ENCODE results near the gene EFNA5.

EFNA5 gene

DNA sequence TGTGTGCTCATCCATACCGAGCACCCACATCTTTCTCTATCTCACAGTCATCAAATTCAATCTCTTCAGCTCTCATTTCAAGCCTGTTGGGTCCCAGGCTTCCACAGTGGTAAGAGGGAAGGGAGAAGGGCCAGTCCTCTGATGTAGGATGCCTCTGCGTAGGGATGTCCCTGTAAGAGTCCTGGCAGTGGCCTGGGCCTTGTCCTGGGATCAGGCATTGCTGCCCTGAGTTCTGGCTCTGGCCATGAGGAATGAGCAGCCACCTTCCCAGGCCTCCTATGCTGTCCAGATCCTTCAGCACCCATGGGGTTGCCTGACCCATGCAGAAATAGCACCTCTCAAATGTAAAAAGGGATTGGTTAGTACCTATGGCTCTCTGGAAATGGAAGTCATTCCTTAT, 121.2 kb downstream of the EFNA5 start:
- no peak for DNase-seq (ENCODE audit: low read depth in 4 of 4, low spot score in 1 of 4)

DNA sequence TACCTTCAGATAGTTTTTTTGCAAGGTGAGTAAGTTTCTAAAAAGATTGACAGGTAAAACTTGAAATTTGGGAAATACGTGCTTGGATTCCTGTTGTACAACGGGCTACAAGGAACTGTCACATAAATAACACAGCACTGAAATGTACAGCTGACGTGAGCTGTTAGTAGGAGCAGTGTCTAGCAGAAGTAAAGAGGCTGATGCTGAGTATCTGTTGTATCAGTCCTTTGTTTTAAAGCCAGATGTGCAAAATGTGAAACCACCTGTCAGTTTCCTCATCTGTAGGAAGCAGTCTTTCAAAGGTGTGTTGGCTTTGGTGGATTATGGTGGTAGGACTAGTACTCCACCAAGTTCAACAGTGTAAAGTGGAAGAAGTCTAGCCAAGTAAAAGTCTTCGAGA, 122.3 kb downstream of the EFNA5 start:
- DNase-seq (ENCODE audit: low read depth in 4 of 4, low spot score in 1 of 4), result no peak

DNA sequence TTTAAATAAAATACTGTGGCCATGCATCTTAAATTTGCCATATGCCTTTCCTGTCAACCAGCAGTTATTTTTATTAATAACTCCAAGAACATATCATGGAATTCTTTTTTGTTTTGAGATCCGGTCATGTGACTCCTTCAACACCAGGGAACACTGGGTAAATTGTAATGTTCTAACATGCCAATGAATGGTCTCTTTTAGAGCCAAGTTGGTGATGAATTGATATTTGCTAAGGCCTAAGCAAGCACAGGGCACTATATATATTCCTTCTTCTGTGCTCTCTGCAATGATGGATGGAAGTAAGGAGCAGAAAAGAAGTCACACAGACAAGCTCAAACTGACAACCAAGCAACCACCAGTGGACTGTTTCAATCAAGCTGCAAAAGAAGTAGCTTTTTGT, 124.0 kb downstream of the EFNA5 start:
- DNase-seq (ENCODE audit: low read depth in 4 of 4, low spot score in 1 of 4), result no peak

DNA sequence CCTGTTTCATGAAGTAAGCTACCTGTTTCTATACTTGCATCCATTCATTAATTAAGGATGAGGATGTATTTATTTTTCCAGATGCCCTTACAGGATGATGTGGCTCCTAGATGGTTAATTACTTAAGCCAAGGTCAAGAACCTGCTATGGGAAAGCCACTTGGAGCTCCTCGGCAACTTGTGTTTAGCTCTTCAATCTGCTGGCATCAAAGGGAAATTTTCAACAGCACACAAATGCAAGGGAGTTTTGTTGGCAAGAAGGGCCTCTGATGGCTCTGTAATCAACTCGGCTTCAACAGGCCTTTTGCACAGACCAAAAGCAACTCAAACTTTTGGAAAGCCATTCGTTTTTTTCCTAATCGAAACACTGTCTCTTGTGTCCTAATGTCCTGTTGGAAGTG, 125.3 kb downstream of the EFNA5 start:
- DNase-seq (ENCODE audit: low read depth in 4 of 4, low spot score in 1 of 4), result no peak

DNA sequence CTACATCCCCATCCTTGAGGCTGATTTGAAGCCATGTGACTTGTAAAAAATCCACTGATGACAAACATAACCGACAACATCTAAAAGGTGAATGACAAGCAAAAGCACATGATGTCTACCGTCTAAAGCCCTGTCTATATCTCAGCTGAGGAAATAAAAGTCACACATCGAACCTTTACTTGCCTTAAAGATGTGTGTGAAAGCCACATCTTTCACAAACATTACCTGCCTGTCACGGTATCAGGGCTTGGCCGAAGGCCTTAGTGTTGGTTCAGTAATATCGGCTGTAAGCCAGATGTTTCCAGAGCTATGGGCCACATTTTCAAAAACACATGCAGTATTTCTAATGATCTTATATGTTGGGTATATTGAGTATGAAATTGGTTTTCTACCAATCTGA, 125.8 kb downstream of the EFNA5 start:
- no peak for DNase-seq (ENCODE audit: low read depth in 4 of 4, low spot score in 1 of 4)

DNA sequence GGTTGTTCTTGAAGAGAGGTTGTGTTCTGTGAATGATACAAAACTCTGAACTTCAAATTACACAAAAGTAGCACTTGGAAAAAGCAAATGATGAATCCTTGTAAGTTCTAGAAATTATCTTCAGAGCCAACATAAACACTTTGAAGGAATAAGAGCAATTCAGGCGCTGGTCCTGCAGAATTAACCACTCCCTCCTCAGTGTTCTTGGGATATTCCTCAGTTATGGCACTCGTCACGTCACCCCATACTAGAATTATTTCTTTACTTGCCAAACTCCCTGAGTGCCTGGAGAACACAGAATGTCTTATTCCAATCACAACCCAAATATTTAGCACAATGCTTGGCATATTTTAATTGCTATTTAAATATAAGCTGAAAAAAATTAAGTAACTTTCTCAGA, 126.3 kb downstream of the EFNA5 start:
- DNase-seq (ENCODE audit: low read depth in 4 of 4, low spot score in 1 of 4), result no peak

DNA sequence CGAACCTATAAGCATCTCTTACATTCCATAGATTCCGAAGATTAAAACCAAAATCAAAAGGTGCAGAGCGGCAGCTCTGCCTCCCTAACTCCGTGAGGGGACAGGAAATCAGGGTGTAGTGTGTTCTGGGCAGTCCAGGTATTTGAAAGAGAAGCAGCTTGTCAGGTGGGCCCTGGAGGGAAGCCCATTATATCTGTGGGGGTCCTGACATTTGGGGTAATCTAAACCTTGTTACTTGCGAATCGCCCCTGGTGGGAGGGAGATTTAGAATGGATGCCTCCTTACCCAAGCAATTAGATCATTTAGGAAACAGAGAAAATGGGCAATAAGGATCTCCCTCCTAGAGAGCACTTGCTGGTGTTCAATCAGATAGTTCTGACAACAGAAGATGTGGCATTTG, 126.9 kb downstream of the EFNA5 start:
- no peak for DNase-seq (ENCODE audit: low read depth in 4 of 4, low spot score in 1 of 4)

DNA sequence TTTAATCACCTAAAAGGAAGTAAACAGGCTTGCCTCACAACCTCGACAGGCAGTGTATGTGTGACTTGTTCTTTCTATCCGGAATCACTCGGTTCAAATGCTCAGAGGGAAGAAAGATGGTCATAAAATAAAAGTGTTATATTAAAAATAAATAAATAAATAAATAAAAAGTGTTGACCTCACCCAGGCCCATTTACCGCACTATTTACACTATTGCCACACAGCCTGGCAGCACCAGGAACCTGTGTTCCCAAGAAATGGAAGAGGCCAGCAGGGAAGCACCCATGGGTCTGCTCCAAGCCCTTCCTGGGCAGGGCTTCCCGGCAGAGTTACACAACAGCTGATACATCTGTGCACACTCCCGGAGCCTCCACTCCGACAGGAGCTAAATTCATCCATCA, 127.9 kb downstream of the EFNA5 start:
- no peak for DNase-seq (ENCODE audit: low read depth in 4 of 4, low spot score in 1 of 4)

DNA sequence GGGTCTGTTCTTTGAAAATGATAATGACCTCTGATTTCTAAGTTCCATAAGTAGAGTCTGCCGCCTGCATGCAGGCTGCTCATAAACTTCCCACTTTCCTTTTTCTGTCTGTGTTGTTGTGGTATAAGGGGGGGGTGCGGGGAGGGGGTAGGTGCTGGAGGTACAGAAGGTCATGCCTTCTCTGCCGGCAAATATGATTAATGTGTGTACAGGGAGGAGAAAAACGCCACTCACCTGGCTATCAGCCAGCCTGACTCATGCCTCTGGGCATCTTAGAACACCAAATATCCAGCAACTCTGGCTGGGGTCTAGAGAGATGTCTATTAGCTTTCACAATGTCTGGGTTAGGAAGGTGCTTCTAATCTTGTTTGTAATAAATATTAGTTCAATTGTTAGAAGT, 128.3 kb downstream of the EFNA5 start:
- DNase-seq (ENCODE audit: low read depth in 4 of 4, low spot score in 1 of 4), result no peak

DNA sequence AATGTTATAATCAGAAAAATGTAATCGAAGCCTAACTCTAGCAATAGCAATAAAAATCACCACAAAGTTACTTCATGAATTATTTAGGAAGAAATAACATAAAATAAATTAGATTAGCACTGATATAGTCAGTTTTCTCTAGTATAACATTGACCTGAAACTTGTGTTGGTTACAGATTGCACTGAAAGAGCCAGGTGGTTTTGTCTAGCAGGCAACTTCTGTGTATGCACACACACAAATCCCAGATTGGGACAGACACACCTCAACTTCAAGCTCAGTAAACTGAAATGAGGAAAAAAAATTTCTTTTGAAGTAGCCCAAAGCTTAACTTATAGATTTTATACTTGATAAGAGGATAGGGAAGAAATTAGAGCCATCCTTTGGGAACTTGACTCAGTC, 129.3 kb downstream of the EFNA5 start:
- DNase-seq (ENCODE audit: low read depth in 4 of 4, low spot score in 1 of 4), result no peak

DNA sequence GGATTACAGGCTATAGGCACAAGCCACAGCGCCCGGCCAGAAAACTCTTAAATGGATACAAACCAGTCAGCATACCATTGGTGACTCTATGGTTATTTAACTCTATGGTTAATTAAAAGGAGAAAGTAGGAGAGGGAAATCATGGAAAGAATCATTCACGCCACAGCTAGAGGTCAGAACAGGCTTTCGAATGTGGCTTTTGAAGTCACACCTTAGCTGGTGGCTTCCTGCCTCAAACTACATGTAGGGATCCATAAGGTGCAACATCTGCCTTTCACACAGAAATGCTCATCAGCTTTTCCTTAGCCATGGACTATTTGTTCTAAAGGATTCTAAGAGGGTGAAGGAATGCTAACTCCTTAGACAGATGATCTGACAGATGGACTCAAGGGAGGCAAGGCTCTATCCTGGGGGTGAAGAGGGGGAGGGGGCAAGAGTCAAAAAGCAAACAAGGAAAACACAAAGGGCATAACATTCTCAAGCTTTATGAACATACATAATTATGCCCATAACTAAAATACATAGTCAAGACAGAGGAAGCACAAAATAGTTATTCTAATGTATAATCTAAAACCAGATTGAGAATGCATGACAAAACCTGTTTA, 130.9 kb downstream of the EFNA5 start:
- no peak for DNase-seq (ENCODE audit: low read depth in 4 of 4, low spot score in 1 of 4)

DNA sequence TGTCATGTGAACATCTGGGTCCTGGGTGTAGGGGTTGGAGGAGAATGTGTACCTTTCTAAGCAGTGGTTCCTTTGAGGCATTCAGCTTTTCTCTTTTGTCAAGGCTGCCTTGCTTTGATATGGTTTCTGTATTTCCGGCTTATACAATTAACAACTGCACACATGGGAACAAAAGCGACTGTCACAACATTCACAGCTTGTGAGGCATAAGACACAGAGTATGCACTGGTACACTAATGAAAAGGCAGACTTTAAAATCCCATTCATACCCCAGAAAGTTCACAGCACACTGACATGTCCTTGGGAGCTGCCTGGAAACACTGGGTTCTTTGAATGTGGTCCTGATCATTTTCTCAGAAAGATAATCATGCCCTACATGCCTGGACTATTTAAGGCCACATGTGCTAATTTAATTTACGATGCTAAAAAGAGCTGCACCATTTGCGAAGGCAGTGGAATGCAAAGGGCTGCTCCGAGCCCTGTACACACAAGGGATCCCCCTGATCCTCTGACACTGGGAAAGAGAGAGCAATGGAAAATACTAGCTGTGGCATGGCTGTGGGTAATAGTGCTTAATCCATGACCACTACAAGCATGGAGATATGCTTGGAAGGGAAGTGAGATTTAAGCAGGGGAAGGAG, 131.8 kb downstream of the EFNA5 start:
- DNase-seq (ENCODE audit: low read depth in 4 of 4, low spot score in 1 of 4), result no peak

DNA sequence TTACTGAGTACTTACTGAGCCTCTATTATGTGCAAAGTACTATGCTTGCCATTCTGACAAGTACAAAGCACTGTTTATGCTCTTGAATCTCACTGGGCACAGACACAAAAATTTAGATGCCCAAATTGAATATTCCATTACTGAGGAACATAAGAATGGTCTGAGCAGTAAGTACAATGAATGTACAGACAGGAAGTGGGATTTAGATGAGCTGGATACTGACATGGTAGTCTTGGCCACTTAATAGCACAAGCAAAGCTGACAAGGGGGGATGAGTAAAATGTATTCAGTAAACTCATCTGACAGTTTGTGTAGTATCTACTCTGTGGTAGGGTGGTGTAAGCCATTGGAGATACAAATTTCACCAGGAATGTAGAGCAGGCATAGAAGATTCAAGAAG, 132.4 kb downstream of the EFNA5 start:
- DNase-seq (ENCODE audit: low read depth in 4 of 4, low spot score in 1 of 4), result no peak

DNA sequence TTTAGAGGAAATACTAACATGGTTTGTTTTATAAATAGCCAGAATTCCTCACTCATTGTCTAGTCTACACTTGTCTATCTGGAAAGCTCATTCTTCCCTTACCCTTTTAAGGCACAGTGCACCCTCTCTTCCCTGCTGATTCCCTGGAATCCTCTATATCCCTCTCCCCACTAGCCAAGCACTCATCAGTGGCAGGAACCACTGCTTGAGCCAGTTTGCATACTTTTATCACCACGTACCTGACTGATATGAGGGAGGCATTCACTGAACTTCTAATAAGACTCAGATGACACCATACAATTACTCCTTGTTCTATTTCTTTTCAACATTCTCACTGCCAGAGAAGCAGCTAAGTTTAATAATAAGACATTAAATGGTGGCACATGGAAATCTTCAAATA, 134.9 kb downstream of the EFNA5 start:
- DNase-seq (ENCODE audit: low read depth in 4 of 4, low spot score in 1 of 4), result no peak

DNA sequence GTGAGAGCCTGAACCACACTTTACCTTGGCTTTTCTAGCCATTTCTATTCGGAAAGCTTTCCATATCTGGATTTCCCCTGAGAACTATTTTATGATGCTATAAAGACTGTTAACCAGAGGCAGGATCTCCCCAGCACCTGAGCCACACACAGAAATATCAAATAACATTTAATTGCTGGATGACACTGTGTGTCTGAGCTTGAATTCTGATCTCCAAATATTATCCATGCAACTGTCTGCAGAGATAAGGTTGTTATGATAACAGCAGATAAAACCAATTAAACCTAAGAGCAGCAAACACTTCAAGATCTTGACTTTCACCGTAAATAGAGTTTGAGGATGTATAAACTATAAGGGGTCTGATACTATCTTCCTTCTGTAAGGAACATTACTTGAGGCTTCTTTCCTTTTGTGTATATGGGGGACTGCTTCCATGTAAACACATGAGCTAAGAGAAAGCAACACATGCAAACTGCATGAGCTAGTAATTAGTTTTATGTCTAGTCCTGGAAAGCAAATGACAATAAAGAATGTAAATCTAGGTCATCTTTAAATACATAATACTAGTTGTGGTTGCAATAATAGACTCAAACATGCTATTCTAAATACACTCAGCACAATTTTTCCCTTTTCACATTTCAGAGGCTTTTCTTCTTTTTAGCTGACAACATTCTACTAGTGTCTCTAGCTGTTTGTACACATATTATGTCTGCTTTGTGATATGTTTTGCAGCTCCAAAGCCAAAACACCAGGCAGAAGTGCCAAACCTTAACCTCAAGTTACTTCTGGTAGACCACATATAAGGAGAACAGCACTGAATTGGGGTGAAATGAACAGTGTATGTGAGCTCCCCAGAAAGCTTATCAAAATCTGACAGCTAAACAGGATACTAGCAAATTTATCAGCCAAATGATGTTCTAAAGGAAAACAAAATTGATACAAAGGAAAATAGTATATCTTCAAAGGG, 136.5 kb downstream of the EFNA5 start:
- DNase-seq (ENCODE audit: low read depth in 4 of 4, low spot score in 1 of 4), result no peak

DNA sequence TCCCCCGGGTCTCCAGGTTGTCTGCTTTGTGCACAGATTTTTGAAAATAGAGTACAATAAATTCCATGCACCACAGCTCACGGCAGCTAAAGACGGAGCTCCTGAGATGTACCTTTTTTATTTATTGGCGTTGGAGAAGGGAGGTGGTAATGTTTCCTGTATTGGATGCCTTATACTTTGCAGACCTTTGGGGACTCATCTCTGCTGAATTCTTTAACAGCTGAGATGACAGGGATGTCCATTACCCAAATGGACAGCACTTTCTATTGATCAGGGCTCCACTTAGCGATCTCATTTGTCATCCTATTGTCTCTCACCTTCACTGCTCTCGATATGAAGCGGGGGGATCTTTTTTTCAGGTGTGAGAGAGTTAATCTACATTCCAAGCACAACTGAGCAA, 137.8 kb downstream of the EFNA5 start:
- DNase-seq (ENCODE audit: low read depth in 4 of 4, low spot score in 1 of 4), result no peak

DNA sequence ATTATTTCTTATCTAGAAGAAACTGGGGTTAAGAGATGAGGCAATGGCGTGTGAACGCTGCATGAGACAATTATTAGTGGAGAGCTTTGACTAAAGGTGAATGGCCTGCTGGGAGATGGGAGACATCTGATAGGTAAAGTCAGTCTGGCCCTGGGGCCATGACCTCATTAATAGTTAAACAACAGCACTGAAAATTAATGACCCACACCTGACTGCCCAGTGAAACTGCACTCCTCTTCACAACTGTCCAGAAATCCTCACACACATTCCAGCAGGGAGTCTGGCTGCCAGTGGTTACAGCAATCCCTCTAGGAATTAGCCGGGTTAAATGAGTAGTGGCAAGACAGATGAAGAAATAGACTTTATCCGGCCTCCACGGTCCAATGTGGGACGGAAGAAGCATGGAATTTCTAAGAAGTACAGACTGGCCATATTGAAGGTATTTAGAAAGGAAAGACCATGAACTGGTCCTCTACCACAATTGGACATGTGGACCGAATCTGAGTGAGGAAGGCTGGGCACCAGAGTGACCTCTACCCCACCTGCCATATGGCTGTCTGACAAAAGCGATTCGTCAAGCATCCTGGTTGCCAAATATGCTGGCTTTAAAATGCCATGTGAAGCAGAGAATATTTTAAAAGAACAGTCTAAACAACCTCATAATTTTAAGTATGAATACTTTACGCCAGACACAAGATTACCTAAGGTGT, 138.4 kb downstream of the EFNA5 start:
- DNase-seq (ENCODE audit: low read depth in 4 of 4, low spot score in 1 of 4), result no peak

DNA sequence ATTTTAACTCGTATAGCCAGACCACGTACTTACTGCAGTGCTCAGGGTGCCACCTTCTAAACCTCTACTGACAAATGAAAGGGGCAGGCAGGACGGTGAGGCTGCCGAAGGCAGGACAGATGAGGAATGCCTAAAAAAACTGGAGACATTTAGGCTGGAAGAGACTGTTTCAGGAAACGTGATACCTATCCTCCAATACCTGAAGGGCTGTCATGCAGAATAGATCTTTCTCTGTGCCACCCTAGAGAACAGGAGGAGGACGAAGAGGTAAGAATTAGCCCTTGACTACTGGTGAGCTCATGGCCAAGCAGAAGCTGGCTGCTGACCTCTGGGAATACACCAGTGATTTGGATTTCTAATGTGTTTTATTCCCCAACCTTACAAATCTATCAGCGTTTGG, 139.4 kb downstream of the EFNA5 start:
- DNase-seq (ENCODE audit: low read depth in 4 of 4, low spot score in 1 of 4), result no peak

DNA sequence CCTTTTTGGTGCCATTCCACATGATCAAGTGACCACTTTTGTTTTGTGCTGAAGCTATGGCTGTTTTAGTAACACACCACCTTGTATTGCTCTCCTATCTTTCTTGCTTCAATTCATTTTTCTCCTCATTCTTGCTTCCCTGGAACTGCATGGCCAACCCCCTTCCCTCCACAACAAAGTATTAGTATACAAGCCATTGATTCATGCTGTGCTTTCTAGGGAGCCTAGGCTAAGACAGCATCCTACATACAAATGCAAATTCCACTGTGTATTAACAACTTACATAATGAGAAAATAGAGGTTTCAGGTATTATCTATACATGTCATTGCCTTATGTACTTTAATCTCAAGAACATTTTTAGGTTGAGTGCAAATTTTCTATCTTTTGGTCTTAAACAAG, 141.1 kb downstream of the EFNA5 start:
- DNase-seq (ENCODE audit: low read depth in 4 of 4, low spot score in 1 of 4), result no peak

DNA sequence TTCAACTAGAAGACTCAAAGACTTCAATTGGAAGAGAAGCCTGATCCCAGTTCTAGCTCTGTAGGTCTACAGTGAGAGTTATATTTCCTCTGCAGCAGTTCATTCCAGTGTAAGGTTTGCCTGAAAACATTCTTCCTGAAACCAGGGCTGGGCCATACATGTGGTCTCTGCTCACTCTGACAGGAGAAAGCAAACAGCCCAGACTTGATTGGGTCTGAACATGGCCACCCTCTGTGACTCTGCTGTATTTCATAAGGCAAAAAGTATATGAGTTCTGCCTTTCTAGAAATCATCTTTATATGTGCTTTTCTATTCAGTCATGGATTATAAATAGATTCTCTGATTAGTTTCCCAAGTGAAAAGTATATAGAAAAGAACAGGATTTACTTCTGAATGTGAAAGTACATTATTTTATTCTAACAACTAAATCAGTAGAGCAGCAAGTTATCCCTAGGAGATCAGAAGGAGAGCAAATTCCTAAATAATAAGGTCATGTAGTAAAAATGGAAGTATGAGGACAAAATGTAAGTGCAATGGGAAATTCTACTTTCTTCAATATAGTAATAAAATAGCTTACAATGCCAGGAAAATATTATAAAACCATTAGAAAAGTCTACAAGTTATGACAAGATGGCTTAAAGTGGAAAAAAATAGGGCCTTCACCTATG, 144.3 kb downstream of the EFNA5 start:
- no peak for DNase-seq (ENCODE audit: low read depth in 4 of 4, low spot score in 1 of 4)

DNA sequence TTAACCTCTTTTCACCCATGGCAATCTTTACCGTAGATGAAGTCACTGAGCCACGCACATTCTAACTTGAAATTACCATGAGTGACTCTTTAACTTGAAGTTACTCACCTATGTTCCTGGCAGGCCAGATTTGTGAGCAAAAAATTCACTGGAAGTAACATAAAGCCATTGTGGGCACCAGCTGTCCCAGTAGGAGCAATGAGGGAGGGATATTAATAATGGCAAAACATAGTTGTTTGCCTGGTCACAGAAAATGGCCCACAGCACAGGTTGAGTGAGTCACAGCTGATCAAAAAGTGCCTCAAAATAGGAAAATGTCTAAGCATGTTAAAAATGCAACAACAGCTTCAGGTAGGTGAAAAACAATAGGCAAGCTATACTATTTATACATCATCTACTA, 146.6 kb downstream of the EFNA5 start:
- no peak for DNase-seq (ENCODE audit: low read depth in 4 of 4, low spot score in 1 of 4)

All from stimulated activated CD4-positive, alpha-beta T cell treated with anti-CD3 and anti-CD28 coated beads, Interleukin-1b, Interleukin-23, amount 100 ng/mL, for 24 hours (primary cell).